GM20431 (cell line): Measurements from ENCODE around the gene ZNF322.

Experiments used
- in situ Hi-C: fragments of 300-500 bp; cut with MseI, MboI; formaldehyde crosslinking; loops from one replicate; pipeline ENCODE4 v1.15.0; 2020; ENCODE audit warnings: low sequenced_read_pairs; ENCODE audit not compliant: unreplicated experiment

The ZNF322 gene

DNA sequence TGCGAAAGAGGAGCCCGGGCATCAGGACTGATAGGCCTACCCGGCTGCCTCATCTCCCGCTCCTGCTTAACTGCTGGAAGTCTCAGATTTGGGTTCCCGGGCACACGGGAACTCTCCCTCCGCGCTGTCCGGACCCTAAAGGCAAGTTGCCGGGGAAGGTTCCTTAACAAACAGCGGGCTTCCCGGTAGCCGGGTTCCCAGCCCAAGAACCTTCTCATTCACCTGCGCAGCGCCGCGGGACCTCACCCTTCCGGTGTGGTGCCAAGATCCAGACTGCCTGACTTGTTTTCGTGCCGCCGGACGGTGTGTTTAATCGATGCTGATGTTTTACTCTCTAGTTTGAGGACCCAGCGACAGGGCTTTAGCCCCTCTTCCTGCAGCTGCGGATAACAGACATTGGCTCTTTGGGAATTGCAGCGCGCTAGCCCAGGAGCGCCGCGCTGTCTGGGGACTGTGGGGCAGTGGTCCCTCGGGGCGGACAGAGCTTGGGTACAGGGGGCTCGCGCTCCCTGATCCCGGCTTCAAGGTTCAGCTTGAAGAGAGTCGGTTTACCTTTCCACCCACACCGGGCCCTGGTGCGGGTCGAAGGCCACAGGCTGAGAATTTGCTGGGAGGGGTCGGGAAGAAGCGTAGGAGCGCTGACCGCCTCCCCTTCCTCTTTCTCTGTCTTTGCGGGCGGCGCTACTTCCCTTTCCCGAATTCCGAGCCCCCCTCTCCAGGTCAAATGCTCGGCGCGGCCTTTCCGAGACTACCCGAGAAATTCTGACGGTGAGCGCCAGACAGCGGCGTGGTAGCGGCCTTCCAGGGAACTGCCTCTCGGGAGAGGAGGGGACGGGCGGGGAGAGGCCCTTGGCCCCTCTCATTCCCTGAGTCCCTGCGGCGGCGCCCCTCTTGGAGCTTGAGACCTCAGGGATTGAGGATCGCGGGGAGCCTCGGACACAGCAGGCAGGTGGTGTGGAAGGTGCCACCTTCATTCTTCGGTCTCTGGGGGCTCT is 45.6 kb downstream of the ZNF322 start:
- in situ Hi-C loops, result loop anchor here (10.0 kb wide), 1 partner anchor 471 kb away; no protein-coding TSS in a partner anchor

DNA sequence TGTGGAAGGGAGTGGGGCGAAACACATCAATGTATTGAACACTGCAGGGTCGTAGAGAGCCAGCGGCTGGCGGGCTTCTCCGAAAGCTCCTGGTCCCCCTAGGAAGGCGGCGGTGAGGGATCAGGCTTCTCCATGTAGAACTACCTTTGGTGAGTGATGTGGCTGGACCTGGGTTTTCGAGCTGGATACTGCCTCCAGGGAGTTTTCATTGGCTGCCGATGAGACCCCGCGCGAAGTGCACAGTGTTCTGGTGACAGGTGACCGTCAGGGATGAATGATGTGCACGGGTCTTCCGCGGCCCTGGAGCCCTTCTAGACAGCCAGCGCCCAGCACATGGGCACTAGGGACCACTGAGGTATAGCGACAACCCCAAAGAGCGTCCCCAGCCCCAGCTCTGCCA is 46.3 kb downstream of the ZNF322 start:
- in situ Hi-C loops, result loop anchor here (10.0 kb wide), 1 partner anchor 472 kb away; no protein-coding TSS in a partner anchor

DNA sequence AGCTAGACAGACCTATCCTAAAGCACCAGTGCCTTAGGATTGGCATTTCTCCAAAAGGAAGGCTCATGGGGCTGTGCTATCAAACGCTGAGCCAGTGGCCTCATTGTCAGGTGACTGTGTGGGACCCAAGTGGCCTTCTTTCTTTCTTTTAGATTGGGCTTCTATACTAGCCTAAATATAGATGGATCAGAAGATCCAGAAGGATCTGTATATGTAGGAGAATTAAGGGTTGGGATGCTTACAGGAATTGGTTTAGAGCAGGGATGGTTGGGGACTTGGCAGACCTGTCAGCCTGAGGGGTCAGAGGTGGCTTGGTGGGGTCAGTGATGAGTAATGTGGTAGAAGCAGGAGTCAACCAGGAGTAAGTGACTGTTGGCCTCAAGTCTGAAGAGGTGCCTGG is 47.9 kb downstream of the ZNF322 start:
- in situ Hi-C loops, result loop anchor here (10.0 kb wide), 1 partner anchor 473 kb away; no protein-coding TSS in a partner anchor

DNA sequence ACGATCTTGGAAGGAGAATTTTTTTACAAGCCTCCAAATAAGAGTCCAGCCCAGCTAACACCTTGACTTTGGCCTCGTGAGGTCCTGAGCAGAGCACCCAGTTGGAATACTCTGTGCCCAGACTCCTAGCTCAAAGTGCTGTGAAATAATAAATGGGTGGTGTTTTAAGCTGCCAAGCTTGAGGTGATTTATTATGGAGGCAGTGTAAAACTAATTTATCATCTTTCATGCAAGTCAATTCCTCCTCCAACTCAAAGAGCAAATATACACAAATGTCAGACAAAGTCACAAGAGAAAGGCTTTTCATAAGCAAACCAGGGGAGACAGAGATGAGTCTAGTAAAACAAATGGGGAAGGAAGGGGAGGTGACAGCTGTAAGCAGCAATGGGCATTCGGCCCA is 50.1 kb downstream of the ZNF322 start:
- in situ Hi-C loops, result no loop called here

DNA sequence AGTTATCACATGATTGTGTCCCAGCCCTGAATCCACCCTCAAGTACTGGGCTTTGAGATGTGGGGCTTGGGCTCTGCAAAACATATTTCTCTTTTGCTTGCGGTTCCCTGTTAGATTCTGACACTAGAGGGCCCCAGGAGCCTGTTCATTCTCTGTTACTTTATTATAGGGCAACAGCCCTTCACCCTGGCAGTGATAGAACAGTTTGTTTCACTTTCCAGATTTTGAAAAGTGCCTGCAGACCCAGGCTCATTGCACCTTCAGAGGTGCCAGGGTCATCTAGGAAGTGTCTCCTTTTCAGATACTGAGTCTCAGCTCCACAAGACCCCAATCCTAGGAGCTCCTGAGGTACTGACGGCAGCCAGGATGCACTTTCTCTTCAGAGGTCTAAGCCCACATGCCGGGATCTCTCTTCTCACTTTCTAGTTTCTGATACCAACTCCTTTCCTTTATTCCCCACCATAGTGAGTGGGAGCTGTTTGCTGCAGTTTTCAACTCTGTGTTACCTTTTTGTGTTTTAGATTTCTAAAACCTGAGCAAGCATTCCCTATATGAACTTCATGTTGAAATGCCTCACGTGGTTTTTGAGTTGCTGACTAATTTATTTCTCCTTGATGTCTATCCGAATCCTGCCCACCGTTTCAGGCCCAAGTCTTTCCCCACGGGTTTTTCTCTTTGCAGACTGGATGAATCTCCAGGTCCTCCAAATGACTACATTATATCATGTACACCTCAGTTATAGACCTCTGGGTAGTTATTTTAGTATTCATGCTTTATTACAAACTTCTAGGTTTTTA is 51.9 kb downstream of the ZNF322 start:
- in situ Hi-C loops, result no loop called here

DNA sequence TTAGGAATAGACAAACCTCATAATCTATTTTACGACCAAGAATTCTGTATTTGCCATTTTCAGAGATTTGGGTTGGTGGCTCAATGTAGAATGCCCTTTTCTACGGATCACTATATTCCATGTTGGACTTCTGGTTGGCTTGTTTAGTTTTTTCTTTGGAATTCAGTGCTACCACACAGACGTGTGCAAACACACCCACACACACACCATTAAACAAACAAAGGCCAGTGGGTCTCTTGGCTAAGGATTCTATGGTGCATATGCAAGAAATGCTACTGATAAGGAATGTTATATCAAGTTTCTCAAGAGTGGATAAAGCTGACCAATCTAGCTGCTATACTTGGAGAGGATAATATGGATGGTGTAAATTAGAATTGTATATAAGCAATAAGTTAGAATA is 54.7 kb downstream of the ZNF322 start:
- in situ Hi-C loops, result no loop called here

DNA sequence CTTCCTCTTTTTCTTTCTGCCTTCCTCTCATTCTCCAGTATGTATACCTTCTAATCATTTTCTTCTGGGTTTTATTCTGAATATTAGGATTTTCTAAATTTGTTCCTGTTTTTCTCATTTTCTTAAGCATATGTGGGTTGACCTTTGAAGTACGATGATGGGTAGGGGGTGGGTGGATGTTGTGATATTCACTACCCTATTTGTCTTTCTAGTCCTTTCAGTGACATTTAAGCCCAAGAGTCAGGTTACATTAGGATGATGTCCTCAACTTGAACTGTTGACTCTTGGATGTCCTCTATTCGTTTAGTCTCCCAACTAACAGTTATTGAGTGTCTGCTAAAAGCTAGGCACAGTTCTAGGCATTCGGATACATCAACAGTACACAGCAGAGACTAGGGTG is 55.5 kb downstream of the ZNF322 start:
- in situ Hi-C loops, result no loop called here

DNA sequence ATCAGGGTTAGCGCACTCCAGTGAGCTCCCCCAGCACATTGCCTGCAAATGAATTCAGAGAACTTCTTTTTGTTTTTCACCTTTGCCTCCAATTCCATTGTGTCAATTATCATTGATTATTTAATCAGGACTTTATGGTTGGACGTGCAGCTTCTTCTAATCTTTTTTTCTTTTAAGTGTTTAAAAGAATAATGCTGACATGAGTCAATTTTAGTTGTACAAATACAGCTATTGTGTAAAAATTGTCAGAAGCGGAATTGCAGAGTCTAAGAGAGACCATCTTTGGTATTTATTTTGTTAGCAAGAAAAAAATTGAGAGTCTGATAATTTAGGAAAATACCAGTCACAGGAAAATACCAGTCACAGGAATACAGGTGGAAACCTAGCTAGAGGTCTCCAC is 57.3 kb downstream of the ZNF322 start:
- in situ Hi-C loops, result no loop called here

DNA sequence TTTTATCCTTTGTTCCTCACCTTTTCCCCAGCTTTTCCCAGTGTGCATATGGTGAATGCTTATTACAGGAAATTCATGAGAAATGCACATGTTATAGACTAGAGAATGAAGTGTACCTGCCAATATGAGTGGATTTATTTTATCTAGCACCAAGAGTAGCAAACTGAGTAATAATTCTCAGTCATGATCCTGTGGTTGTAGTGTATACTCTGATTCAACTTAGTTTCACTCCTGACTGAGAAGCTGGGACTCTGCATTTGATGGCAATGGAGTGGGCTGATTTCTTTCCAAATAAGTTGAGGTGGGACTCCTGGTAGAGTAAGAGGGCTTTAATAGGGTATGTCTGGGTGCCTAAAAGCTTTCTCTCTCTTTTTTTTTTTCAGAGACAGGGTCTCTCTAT is 58.8 kb downstream of the ZNF322 start:
- in situ Hi-C loops, result no loop called here

DNA sequence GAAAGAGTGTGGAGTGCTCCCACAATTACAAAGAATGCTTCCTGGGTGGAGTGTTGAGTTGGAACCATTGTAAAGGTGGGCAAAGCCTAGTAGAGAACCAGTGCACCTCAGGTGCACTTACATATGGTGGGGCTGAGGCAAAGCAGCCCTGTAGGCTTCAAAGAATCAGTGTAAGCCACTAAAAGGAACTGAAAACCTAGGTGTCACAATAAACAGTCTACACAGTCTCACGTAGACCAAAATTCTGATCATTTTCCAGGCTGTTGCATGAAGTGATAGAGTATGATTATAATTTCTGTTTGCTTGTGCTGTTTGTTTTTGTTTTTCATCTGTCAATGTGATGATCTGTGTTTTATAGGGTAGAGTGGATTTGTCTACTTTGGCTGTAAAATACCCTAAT is 60.0 kb downstream of the ZNF322 start:
- in situ Hi-C loops, result no loop called here

DNA sequence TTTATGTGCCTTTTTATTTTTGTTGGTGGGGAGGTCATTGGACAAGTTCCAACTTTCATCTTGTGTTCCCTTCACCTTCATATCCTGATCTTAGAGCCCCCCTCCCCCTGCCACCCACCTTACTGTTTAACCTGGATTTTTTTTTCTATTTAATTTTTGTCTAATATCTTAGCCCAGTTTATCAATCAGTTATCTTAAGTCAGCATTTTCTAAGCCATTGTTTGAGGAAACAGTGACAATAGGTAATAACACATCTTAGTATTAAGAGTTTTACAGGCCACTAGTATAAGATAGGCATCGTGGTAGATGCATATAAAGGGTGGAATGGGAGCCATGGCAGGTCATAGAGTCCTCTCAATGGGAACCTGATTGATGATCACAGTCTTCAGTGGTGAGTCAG is 60.4 kb downstream of the ZNF322 start:
- in situ Hi-C loops, result no loop called here

DNA sequence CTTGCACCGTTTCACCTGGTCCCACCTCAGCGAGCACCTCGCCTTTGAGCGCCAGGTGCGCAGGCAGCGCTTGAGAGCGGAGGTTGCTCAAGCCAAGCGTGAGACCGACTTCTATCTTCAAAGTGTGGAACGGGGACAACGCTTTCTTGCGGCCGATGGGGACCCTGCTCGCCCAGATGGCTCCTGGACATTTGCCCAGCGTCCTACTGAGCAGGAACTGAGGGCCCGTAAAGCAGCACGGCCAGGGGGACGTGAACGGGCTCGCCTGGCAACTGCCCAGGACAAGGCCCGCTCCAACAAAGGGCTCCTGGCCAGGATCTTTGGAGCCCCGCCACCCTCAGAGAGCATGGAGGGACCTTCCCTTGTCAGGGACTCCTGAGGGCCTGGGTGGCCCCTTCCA is 61.3 kb downstream of the ZNF322 start:
- in situ Hi-C loops, result no loop called here

DNA sequence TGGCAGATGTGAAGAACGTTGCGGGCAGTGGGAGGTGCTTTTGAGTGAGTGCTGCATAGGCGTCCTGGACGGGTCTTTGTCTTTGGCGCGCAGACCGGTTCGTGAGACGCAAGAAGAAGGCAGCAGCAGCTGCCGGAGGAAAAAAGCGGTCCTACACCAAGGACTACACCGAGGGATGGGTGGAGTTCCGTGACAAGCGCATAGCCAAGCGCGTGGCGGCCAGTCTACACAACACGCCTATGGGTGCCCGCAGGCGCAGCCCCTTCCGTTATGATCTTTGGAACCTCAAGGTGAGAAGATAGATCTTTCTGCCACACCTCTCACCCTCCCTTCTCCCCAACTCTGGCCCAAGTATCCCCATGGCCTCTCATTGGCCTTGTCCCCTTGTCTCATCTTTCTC is 61.7 kb downstream of the ZNF322 start:
- in situ Hi-C loops, result no loop called here

DNA sequence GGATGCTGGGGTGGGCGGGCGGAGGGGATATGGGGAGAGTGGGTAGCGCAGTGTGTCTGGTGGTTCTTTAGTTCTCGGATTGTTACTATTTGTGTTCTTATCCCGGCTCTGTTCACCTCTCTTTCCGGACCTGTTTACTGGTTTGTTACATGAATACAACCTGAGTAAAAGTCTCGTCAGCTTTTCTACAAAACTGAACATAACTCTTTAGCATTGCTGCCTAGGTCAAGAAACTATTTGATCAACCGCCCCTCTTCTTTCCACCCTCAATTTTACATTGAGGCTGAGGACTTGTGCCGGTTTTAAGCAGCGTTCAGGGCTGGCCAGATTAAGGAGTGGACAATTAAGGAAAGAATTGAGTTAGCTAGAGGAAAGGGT is 62.2 kb downstream of the ZNF322 start:
- in situ Hi-C loops, result no loop called here

DNA sequence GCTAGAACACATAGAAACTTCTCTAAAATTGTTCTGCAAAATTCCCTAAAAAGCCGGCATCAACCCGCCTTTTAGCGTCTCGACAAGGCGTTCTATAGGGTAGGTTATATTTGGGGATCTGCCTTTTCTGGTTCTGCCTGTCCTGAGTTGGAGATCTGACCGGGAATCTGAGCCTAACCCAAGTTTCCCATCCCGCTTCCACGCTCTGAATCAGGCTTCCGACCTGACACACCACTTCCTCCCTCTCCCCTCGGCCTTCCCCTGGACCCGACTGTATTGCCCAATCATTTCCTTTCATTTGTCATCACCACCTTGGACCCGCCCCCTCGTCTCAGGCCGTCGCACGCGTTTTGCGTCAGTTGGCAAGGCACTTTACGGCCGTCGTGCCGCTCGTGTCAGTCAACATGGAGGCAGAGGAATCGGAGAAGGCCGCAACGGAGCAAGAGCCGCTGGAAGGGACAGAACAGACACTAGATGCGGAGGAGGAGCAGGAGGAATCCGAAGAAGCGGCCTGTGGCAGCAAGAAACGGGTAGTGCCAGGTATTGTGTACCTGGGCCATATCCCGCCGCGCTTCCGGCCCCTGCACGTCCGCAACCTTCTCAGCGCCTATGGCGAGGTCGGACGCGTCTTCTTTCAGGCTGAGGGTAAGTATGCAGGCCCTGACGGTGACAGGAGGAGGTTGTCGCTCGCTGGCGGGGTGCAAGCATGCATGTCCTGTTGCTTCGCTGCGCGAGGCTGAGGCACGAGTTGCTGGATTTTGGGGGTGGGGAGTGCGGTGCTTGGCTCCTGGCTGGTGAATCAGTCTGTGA is 62.8 kb downstream of the ZNF322 start, which contains the start of gene ABT1:
Gene ABT1, plus strand, starts transcription at position 375 of the 810 bp plus-strand sequence. Its CDS starts 30 bp downstream, at position 405.
- in situ Hi-C loops, result no loop called here

DNA sequence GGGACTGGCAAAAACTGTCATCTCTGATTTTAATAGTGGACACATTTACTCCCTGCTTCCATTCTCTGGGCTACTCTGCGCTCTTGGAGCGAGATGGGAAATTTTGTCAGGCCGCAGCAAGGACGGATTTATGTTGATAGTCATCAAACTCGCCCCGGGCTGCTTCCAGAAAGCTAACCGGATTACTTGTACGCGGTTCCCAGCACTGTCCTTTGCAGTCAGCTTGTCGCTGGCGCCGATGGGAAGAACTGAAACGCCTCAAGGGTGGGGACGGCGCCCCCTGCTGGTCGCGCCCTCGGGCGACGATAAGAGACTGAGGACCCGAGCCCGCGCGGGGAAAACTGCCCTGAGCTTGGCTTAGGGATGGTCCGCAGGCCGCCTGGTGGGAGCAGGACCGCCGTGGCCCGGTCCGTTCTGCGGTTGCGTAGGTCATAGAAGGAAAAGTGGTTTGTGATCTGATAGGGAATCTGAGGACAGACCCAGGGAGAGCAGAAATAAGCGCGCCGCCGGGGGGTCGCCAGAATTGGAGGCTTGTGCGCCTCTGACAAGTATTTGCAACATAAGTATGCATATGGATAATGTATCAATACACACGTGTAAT is 63.8 kb downstream of the ZNF322 start:
- in situ Hi-C loops, result no loop called here

DNA sequence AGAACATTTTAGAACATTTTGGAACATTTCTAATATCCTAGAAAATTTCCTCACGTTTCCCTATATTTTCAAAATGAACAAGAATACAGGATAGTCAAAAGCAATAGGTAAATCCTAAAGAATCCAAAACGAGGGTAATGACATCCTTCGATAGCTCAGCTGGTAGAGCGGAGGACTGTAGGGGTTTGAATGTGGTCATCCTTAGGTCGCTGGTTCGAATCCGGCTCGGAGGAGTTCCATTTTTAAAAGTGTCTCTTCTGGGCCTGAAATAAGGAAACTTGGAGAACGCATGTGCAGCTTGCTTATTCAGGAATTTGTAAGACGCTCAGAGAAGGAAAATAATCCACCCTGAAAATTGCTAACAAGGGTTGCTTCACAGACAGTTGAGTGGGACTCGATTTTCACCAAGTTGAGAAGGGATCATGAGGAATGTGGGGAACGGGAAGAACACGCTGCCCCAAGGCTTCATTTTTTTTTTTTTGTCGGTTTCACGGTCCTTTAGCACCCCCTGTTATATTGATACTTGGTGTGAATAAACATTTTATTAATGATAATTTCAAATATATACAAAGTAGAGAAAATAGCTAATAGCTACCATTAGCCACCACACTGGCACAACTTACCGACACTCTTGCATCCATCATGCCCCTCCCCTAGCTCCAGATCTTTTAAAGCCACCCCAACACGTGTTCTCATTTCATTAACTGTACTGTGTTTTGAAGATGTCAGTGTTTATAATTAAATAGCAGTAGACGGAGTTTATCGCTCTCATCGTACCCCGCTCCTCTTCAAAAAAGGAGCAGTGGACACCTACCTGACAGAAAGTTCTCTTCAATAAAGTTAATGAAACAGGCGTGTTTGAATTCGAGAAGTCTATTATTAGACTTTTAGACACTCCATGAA is 64.6 kb downstream of the ZNF322 start:
- in situ Hi-C loops, result no loop called here

DNA sequence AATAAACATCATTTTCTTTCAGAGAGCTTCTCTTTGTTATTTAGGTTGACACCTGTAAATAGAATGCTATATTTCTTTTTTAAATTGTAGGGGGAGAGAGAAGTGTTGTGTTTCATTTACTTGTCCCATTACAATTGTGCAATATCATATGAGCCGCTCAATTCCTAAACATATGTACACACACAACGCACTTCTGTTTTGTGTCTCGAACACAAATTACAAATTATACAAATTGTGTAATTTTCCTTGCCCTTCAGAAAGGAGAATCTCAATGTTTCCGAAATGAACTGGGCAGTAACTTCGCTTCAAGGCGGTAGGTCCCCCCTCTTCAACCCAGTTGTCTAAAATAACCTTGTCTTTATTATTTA is 65.4 kb downstream of the ZNF322 start:
- in situ Hi-C loops, result no loop called here
